ENCODE data around the gene HBS1L. TPM values are rescaled to one million over a fixed set of nuclear protein-coding genes. Genes with fewer than 3 reads are reported as not detected.

Gene HBS1L
- total RNA-seq = 100 to 1,000 TPM in 1 of 4 donors, 10 to 100 TPM in 3; 23.8 to 116 (median 69.2) TPM

- no peaks in the 10 kb centered on the region for H3K4me1 ChIP-seq
- TF ChIP-seq POLR2A (IDR thresholded peaks at IDR 0.05) (peak; percentile 81 to 90), CTCF (IDR thresholded peaks at IDR 0.05) (peak in 1 of 4 experiments; percentile 25)
- no peaks in the 10 kb centered on the region for H3K27me3 ChIP-seq
- H3K4me3 ChIP-seq = peak within 1 kb of the TSS; percentile 61 to 90
- peak within 1 kb of the TSS; percentile 82 to 88 for H3K27ac ChIP-seq
- H3K9me3 ChIP-seq = no peaks in the 10 kb centered on the region
- no peaks in the 10 kb centered on the region for H3K36me3 ChIP-seq
- intact Hi-C loops (cut with DNase I; ENCODE audit: low total_unique reads) = no loop called here
- DNase-seq = peak; percentile 94 to 97
Measured at GRCh38 chr6:135054569-135055498, at the start of gene HBS1L. Gene HBS1L, minus strand, starts transcription at chr6:135054822. Its CDS starts 131 bp downstream, at chr6:135054691.

DNA sequence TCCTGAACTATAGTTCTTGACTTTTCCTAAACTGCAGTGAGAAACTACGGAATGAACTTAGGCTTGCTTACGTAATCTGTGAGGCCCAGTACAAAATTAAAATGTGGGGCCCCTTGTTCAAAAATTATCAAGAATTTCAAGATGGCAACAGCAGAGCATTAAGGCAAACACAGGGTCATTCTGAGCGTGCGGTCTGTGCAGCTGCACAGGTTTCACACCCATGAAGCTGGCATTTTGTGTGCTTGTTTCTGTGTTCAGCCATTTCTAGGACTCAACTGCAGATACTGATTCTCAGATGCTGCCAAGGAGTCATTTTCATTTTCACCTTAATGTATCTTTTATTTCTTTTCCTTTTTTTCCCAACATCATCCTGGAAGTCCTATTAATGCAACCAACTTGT lies 49.6 kb upstream of the HBS1L start:
- Histone ChIP-seq H3K27ac (no peak overlapping the region), H3K27me3 (no peaks in the 10 kb centered on the region), H3K36me3 (no peaks in the 10 kb centered on the region), H3K4me1 (no peaks in the 10 kb centered on the region), H3K9me3 (no peaks in the 10 kb centered on the region), H3K4me3 (no peak overlapping the region)
- TF ChIP-seq CTCF (IDR thresholded peaks at IDR 0.05) (no peak), POLR2A (IDR thresholded peaks at IDR 0.05) (no peak)
- intact Hi-C loops (cut with DNase I; ENCODE audit: low total_unique reads) = no loop called here
- no peak for DNase-seq

DNA sequence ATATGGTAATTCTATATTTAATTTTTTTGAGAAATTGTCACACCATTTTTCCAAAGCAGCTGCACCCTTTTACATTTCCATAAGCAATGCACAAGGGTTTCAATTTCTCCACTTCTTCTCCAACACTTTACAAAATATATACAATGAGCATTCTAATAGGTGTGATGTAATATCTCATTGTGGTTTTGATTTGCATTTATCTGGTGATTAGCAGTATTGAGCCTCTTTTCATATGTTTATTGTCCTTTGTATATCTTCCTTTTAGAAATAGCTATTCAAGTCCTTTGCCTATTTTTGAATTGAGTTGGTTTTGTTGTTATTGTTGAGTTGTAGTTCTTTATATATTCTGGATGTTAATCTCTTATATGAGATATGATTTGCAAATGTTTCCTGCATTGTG lies 47.6 kb upstream of the HBS1L start:
- no peaks in the 10 kb centered on the region for H3K9me3 ChIP-seq
- intact Hi-C loops (cut with DNase I; ENCODE audit: low total_unique reads) = no loop called here
- TF ChIP-seq POLR2A (IDR thresholded peaks at IDR 0.05) = no peak
- TF ChIP-seq CTCF (IDR thresholded peaks at IDR 0.05) = no peak

GRCh38 chr6:135097172-135097571 lies 42.5 kb upstream of the HBS1L start:
- Histone ChIP-seq H3K4me1 (no peaks in the 10 kb centered on the region), H3K4me3 (no peak overlapping the region), H3K36me3 (no peaks in the 10 kb centered on the region), H3K9me3 (no peaks in the 10 kb centered on the region), H3K27me3 (no peaks in the 10 kb centered on the region), H3K27ac (no peak overlapping the region)
- intact Hi-C loops (cut with DNase I; ENCODE audit: low total_unique reads) = no loop called here
- TF ChIP-seq POLR2A (IDR thresholded peaks at IDR 0.05) (no peak), CTCF (IDR thresholded peaks at IDR 0.05) (no peak)
- DNase-seq = no peak

More for the DNA sequence above, 47.6 kb upstream of the HBS1L start:
- no peak for DNase-seq
- Histone ChIP-seq H3K4me1 (no peaks in the 10 kb centered on the region), H3K27me3 (no peaks in the 10 kb centered on the region), H3K27ac (no peak overlapping the region), H3K36me3 (no peaks in the 10 kb centered on the region), H3K4me3 (no peak overlapping the region)

DNA sequence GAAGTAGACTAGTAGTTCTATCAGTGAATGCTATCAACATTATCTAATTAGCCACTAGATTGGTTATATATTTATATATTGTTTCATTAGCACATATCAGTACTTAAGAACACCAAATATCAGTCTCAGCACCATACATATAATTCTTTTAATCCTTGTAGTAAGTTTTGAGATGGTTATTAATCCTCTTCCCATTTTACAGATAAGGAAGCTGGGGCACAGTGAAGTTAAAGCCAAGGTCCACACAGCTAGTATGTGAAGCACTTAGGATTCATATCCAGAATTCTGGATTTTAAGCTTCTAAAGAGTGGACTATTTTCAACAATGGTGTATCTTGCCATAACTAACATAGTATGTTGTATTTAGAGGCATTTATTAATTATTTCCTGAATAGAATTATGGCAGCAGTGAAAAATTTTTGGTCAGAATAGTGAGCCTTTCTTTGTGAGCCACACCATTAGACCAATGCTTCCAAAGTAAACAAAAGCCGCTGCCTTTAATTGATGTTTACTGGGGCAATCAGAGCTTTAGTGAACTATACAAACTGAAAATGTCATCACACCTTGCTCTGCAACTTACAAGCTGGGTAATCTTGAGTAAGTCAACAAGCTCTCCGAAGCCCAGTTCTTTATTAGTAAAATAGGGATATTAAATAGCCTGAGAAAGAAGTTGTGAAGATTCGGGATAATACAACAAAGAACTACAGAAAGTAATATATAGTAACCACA lies 41.9 kb upstream of the HBS1L start:
- no peaks in the 10 kb centered on the region for H3K9me3 ChIP-seq
- H3K27ac ChIP-seq = no peak overlapping the region
- DNase-seq = no peak
- TF ChIP-seq POLR2A (IDR thresholded peaks at IDR 0.05) (no peak), CTCF (IDR thresholded peaks at IDR 0.05) (no peak)
- H3K4me3 ChIP-seq = no peak overlapping the region
- intact Hi-C loops (cut with DNase I; ENCODE audit: low total_unique reads) = no loop called here
- no peaks in the 10 kb centered on the region for H3K36me3 ChIP-seq
- H3K4me1 ChIP-seq = no peaks in the 10 kb centered on the region
- H3K27me3 ChIP-seq = no peaks in the 10 kb centered on the region

Measured in uterus (tissue), 4 donors.